Glutamatergic neuron (in vitro differentiated cells): ENCODE data around the gene TOMM70. TPM values are rescaled to one million over a fixed set of nuclear protein-coding genes. Genes with fewer than 3 reads are reported as not detected.
"Not testable (repeated sequence)": the region's sequence is repeated elsewhere in the genome, so short reads cannot be mapped to it uniquely, and the experiment has no call there.

Experiments
- DNase-seq: peaks from one replicate; pipeline ENCODE4 v3.0.0; 2022
- H3K27ac Mint-ChIP-seq: one replicate; pipeline ENCODE4 v1.8.0; 2020; ENCODE audit warnings: mild to moderate bottlenecking, mixed read lengths, inconsistent platforms; ENCODE audit not compliant: unreplicated experiment
- H3K27me3 Mint-ChIP-seq: one replicate; pipeline ENCODE4 v1.8.0; 2020; ENCODE audit warnings: mild to moderate bottlenecking, moderate library complexity, mixed read lengths, inconsistent platforms; ENCODE audit not compliant: unreplicated experiment
- H3K36me3 Mint-ChIP-seq: one replicate; pipeline ENCODE4 v1.8.0; 2020; ENCODE audit warnings: mild to moderate bottlenecking, mixed read lengths, inconsistent platforms; ENCODE audit not compliant: unreplicated experiment
- H3K4me1 Mint-ChIP-seq: one replicate; pipeline ENCODE4 v1.8.0; 2020; ENCODE audit warnings: mild to moderate bottlenecking, low read depth, mixed read lengths, inconsistent platforms; ENCODE audit not compliant: unreplicated experiment
- H3K4me3 Mint-ChIP-seq: one replicate; pipeline ENCODE4 v1.8.0; 2020; ENCODE audit warnings: mild to moderate bottlenecking, mixed read lengths, inconsistent platforms; ENCODE audit not compliant: unreplicated experiment
- H3K9me3 Mint-ChIP-seq: one replicate; pipeline ENCODE4 v1.8.0; 2020; ENCODE audit warnings: mild to moderate bottlenecking, moderate library complexity, mixed read lengths, inconsistent platforms; ENCODE audit not compliant: unreplicated experiment
- CTCF ChIP-seq: fragments of 200-600 bp; sonication (generic); IDR thresholded peaks from one replicate; pipeline ENCODE4 v1.5.0; 2021; ENCODE audit not compliant: partially characterized antibody, unreplicated experiment
- total RNA-seq: library from RNA; stranded (reverse); fragmentation: NEBNext Ultra II Directional; extraction: Animal tissue kit (Norgen Biotek cat#: 25700); gene quantifications from one replicate; pipeline ENCODE4 v1.2.1, GENCODE V29; 2021; ENCODE audit not compliant: unreplicated experiment

The TOMM70 gene
- total RNA-seq, 1 donor from 2014 or later, result 34.7 TPM

- no peak for DNase-seq
- Mint-ChIP-seq H3K27ac (no peak overlapping the region), H3K27me3 (no peaks in the 10 kb centered on the region), H3K4me1 (no peaks in the 10 kb centered on the region), H3K4me3 (no peak overlapping the region), H3K36me3 (peaks cover 15% of the 10 kb centered on the region), H3K9me3 (no peaks in the 10 kb centered on the region)
- TF ChIP-seq CTCF, result no peak
These were observed 52.2 kb downstream of the TOMM70 start for GRCh38 chr3:100348727-100349126.

GRCh38 chr3:100340527-100340926 lies 60.4 kb downstream of the TOMM70 start:
- no peak overlapping the region for H3K27ac Mint-ChIP-seq
- H3K9me3 Mint-ChIP-seq, result no peaks in the 10 kb centered on the region
- H3K4me3 Mint-ChIP-seq, result no peak overlapping the region
- H3K4me1 Mint-ChIP-seq, result peaks cover 4% of the 10 kb centered on the region
- peaks cover 6% of the 10 kb centered on the region for H3K36me3 Mint-ChIP-seq
- H3K27me3 Mint-ChIP-seq, result no peaks in the 10 kb centered on the region
- no peak for DNase-seq
- no peak for TF ChIP-seq CTCF

- Mint-ChIP-seq H3K9me3 (peaks cover 4% of the 10 kb centered on the region), H3K36me3 (peaks cover 6% of the 10 kb centered on the region), H3K4me3 (no peak overlapping the region), H3K27ac (no peak overlapping the region), H3K4me1 (peaks cover 8% of the 10 kb centered on the region), H3K27me3 (peaks cover 4% of the 10 kb centered on the region)
- no peak for DNase-seq
- TF ChIP-seq CTCF, result no peak
These were observed 61.1 kb downstream of the TOMM70 start for GRCh38 chr3:100339786-100340185.

- no peak overlapping the region for H3K27ac Mint-ChIP-seq
- no peak for TF ChIP-seq CTCF
These were observed 62.0 kb downstream of the TOMM70 start for GRCh38 chr3:100338911-100339310.

GRCh38 chr3:100336229-100336628 lies 64.7 kb downstream of the TOMM70 start:
- not testable (repeated sequence) for H3K4me1 Mint-ChIP-seq, H3K36me3 Mint-ChIP-seq, H3K9me3 Mint-ChIP-seq, DNase-seq, H3K27me3 Mint-ChIP-seq, H3K27ac Mint-ChIP-seq
- peak overlapping the region; percentile 99 for H3K4me3 Mint-ChIP-seq

More at GRCh38 chr3:100338911-100339310, 62.0 kb downstream of the TOMM70 start:
- no peak for DNase-seq
- peaks cover 4% of the 10 kb centered on the region for H3K9me3 Mint-ChIP-seq
- H3K4me3 Mint-ChIP-seq, result no peak overlapping the region
- peaks cover 6% of the 10 kb centered on the region for H3K36me3 Mint-ChIP-seq
- H3K27me3 Mint-ChIP-seq, result peaks cover 4% of the 10 kb centered on the region
- H3K4me1 Mint-ChIP-seq, result peaks cover 8% of the 10 kb centered on the region
